Lower leg skin (tissue), 4 donors: ENCODE data around the gene MYO7A. TPM values are rescaled to one million over a fixed set of nuclear protein-coding genes. Genes with fewer than 3 reads are reported as not detected.

ENCODE experiments used
- DNase-seq, 2 donors: peaks; one replicate each; pipeline ENCODE4 v3.0.0-alpha.2; 2019; ENCODE audit warnings: low spot score in 2 of 2
- H3K4me3 ChIP-seq: fragments of 200-600 bp; sonication (generic); 2 replicates; pipeline ENCODE4 v1.5.1; 2017; ENCODE audit warnings: mild to moderate bottlenecking, low read depth; ENCODE audit not compliant: poor library complexity, severe bottlenecking
- CTCF ChIP-seq, 3 donors: fragments of 450-650 bp; IDR thresholded peaks; one replicate each; pipeline ENCODE4 v1.5.1; 2016; ENCODE audit warnings: antibody characterized with exemption in 3 of 3, mild to moderate bottlenecking in 3 of 3, moderate library complexity in 2 of 3
- POLR2A ChIP-seq, 2 donors: fragments of 450-650 bp; IDR thresholded peaks; one replicate each; pipeline ENCODE4 v1.6.1; 2016 to 2017; ENCODE audit warnings: antibody characterized with exemption in 2 of 2, mild to moderate bottlenecking in 1 of 2, moderate library complexity in 1 of 2
- WGBS, 2 donors: methylation state at CpG; one replicate each; pipeline ENCODE4 v1.1.5; 2018; 5-methylcytosine and 5-hydroxymethylcytosine counted together
- intact Hi-C: fragments of 100-400 bp; cut with DNase I; formaldehyde crosslinking; loops from one replicate; pipeline ENCODE4 v1.15.0; 2023; ENCODE audit warnings: low total_unique reads
- total RNA-seq, 4 donors: library from RNA; depleted of rRNA; stranded (reverse); fragments of >200 nt; gene quantifications; one replicate each; pipeline ENCODE4 v1.1.0, GENCODE V29; 2016

The MYO7A gene
- total RNA-seq, 4 donors from 2014 or later = 0.69 to 2.1 (median 1.4) TPM

GRCh38 chr11:77111277-77111676, 16.8 kb upstream of the MYO7A start:
- WGBS, 2 donors = 92% methylated on average over 3 of the region's 3 CpGs
- no peak for TF ChIP-seq CTCF (IDR thresholded peaks at IDR 0.05)
- TF ChIP-seq POLR2A (IDR thresholded peaks at IDR 0.05) = no peak
- intact Hi-C loops = no loop called here
- no peak for DNase-seq
- no peak overlapping the region for H3K4me3 ChIP-seq

GRCh38 chr11:77111946-77112345, 16.1 kb upstream of the MYO7A start:
- intact Hi-C loops = no loop called here
- no peak for TF ChIP-seq CTCF (IDR thresholded peaks at IDR 0.05)
- TF ChIP-seq POLR2A (IDR thresholded peaks at IDR 0.05) = no peak
- 96 to 97% methylated on average over 6 of the region's 6 CpGs for WGBS, 2 donors

GRCh38 chr11:77112641-77113381, 15.2 kb upstream of the MYO7A start:
- 83 to 85% methylated on average over 19 to 20 of the region's 20 CpGs for WGBS, 2 donors
- H3K4me3 ChIP-seq = no peak overlapping the region
- DNase-seq = no peak
- no peak for TF ChIP-seq CTCF (IDR thresholded peaks at IDR 0.05)
- TF ChIP-seq POLR2A (IDR thresholded peaks at IDR 0.05) = no peak
- intact Hi-C loops = no loop called here

More at GRCh38 chr11:77111946-77112345, 16.1 kb upstream of the MYO7A start:
- DNase-seq = no peak
- H3K4me3 ChIP-seq = no peak overlapping the region

- TF ChIP-seq POLR2A (IDR thresholded peaks at IDR 0.05) (no peak), CTCF (IDR thresholded peaks at IDR 0.05) (no peak)
- intact Hi-C loops = no loop called here
- H3K4me3 ChIP-seq = no peak overlapping the region
- 72 to 73% methylated on average over 8 of the region's 8 CpGs for WGBS, 2 donors
- DNase-seq = no peak
Measured at GRCh38 chr11:77113382-77114088, 14.5 kb upstream of the MYO7A start.

GRCh38 chr11:77114089-77114463, 14.0 kb upstream of the MYO7A start:
- intact Hi-C loops = no loop called here
- H3K4me3 ChIP-seq = no peak overlapping the region
- DNase-seq = no peak
- TF ChIP-seq POLR2A (IDR thresholded peaks at IDR 0.05) (no peak), CTCF (IDR thresholded peaks at IDR 0.05) (no peak)
- 93 to 95% methylated on average over 12 to 13 of the region's 13 CpGs for WGBS, 2 donors
